Stimulated activated CD4-positive, alpha-beta T cell treated with anti-CD3 and anti-CD28 coated beads, Interleukin-2, amount 100 ng/mL, for 4 hours (primary cell): Measurements from ENCODE around the gene LDB2.

Source experiments
- DNase-seq: peaks from one replicate; pipeline ENCODE4 v3.0.0-alpha.2; 2020; ENCODE audit warnings: low read depth

Gene LDB2

DNA sequence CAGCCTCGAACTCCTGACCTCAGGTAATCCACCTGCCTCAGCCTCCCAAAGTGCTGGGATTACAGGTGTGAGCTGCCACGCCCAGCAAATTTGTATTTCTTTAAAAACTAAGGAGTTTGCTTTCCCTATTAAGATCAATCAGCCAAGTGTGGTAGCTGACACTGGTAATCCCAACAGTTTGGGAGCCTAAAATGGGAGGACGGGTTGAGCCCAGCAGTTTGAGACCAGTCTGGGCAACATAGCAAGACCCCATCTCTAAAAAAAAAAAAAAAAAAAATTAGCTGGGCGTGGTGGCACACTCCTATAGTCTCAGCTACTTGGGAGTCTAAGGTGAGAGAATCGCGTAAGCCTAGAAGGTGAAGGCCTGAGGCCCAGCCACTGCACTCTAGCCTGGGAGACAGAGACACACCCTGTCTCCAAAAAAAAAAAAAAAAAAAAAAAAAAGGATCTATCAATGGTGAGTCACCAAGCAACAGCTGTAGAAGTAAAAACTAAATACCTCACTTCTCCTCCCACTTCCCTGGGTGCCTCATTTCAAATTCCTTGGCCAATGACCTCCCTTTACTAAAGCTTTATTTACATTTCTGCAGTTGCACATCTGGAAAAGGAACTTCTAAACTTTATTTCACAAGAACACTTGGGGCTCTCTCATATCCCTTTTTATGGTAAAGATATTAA, 54.5 kb downstream of the LDB2 start:
- no peak for DNase-seq

- DNase-seq: no peak
Measured at GRCh38 chr4:16838226-16838875, 60.1 kb downstream of the LDB2 start.

DNA sequence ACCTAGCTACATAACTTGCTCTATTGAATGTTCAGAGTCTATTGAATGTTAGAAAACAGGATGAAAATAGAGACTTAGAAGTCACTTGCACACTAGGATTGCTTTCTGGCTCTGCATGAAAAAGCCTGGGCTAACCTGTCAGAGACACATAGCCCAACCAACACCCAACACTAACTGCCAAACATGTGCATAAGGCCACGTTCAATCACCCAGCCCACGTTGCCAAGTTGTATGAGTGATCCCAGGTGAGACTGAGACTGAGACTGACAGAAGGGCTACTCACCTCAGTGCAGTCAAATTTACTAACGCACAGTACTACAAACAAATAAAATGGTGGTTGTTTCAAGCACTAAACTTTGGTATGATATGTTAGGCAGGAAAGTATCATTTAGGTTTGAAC, 61.0 kb downstream of the LDB2 start:
- DNase-seq: no peak

DNA sequence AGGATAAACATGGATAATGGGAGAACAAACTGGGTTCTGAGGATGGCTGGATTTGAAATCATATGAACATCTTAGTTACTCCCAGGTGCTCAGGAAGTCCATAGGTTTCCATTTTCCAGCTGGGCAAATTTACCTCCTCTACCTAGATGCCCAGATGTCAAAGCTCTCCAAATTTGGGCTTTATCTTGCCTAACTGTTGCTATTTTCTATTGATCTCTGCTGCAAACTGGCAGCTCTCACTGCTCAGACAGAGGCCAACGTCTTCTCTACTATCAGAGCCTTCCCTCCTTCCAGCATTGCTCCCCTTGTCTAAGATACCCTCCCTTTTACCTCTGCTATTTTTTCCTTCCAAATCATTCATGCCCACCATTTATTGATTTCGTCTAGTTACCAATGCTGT, 62.1 kb downstream of the LDB2 start:
- no peak for DNase-seq

GRCh38 chr4:16835597-16836247, 62.7 kb downstream of the LDB2 start:
- DNase-seq: no peak

DNA sequence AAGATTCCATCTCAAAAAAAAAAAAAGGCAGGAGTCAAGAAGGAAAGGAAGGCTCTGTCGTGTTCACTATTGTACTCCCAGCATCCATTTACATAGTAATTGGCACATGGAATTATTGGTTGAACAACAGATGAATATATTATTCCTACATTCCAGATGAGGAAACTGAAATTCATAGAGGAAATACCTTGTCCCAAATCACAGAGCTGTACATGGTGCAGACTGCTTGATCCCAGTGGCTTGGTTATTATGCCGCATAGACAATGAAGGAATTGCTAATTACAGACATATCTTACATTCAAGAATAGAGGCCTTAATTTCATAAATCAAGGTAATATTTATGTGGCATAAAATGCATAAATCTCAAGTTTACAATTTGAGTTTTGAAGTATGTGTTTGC, 63.6 kb downstream of the LDB2 start:
- no peak for DNase-seq

GRCh38 chr4:16833722-16834121, 64.7 kb downstream of the LDB2 start:
- DNase-seq: no peak

DNA sequence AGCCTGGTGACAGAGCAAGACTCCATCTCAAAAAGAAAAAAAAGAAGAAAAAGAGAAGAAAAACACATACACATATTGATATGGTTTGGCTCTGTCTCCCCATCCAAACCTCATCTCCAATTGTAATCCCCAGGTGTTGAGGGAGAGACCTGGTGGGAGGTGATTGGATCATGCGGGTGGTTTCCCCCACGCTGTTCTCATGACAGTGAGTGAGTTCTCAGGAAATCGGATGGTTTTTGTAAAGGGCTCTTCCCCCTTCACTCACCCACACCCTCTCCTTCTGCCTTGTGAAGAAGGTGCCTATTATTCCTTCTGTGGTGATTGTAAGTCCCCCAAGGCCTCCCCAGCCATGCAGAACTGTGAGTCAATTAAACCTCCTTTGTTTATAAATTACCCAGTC, 68.4 kb downstream of the LDB2 start:
- no peak for DNase-seq

DNA sequence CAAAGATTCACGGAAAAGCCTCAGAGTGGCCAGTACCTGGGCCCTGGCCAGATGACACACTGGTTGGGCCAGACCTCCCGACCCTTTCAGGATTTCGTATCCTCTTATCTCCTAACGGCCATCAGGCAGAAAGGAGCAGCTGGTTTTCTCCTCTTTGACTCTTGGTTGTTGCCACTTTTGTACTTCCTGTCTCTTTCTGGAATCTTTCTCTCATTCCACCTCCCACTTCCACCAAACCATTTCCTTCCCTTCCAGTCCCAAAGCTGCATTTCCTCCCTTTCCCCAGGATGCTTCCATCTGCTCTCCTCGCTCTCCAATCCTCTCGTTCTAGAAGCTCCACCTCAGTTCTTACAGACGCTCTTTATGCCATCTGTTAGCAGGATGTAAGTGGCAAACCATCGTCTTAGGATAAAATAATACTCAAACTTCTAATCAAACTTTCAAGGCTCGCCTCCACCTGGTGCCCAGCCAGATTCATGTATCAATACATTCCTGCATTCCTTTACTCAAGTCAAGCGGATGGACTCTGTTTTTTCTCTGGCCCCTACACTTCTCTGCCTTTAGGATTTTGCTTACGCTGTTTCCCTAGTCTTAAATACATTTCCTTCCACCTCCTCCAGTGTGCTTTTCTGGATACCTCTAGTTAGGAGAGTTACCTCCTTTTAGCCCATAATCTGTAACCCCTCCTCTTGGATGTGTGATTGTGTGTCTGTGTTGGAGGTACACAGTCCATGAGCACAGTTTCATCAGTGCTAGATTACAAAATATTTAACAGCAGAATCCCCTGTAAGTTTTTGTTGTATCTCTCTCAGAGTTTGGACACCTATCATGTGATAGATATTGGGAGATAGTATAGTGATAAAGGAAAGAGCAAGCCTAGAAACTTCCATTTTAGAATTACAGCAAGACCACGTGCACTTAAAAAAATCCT, 70.4 kb downstream of the LDB2 start:
- no peak for DNase-seq

- DNase-seq: no peak
Measured at GRCh38 chr4:16827045-16827444, 71.4 kb downstream of the LDB2 start.

DNA sequence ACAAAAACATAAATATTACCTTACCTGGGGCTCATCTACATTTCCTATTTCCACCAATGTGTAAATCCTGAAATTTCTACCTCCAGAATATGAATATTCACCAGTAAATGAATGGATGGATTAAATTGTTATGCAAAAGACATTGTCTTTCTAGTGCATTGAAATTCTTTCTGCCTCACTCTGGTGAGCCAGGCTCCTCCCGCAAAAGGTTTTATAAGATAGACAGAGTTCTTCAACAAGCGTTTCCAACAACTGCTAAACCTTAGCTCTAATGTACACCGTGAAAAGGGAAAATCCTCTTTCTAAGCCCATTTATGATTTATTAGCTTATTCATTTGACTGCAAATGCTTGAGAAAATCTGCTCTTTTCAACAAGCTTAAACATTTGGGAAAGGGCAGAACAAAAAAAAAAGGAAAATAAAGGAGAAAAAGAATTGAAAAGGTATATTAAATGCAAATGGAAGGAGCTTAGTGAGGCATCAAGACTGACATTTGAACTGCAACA, 72.0 kb downstream of the LDB2 start:
- no peak for DNase-seq

DNA sequence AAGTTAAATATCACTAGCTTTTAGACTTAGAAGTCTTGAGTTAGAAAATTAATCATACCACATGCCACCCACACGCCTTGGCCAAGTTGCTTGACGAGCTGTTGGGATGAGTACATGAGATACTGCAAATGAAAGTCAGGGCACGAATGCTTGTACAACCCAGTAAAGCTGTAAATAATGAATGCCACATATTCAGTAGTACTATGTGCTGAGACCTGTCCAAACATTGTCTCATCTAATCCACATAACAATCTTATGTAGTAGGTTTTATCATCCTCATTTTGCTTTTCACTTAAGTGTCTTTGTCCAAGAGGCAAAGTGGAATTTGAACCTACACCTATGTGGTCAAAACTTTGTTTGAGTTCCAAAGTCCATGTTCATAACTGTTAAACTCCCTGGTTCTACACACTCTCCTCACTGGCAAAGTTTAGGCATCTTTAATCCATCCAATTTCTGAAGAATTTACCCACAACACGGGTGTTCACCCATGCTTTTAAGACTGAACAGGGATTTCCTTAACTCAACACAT, 74.1 kb downstream of the LDB2 start:
- DNase-seq: no peak

- no peak for DNase-seq
Measured at GRCh38 chr4:16820329-16820728, 78.1 kb downstream of the LDB2 start.

DNA sequence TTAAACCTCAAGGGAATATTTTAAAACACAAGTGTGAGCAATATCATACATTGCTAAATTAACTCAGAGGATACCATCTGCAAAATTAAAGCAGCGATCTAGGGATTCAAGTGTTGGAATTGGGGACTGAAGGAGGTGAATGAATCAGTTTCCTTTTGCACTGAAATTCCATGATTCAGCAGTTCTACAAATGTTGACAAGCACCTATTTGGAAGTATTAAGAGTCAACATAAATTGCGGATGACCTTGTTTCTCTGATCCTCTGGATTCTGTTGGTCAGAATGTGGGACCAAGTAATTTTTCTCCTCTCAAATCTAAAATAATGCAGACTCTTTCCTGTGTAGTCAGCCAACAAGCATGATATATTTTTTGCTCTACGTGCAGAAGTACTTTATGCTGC, 78.8 kb downstream of the LDB2 start:
- DNase-seq: no peak

- DNase-seq: no peak
Measured at GRCh38 chr4:16818005-16818404, 80.4 kb downstream of the LDB2 start.

DNA sequence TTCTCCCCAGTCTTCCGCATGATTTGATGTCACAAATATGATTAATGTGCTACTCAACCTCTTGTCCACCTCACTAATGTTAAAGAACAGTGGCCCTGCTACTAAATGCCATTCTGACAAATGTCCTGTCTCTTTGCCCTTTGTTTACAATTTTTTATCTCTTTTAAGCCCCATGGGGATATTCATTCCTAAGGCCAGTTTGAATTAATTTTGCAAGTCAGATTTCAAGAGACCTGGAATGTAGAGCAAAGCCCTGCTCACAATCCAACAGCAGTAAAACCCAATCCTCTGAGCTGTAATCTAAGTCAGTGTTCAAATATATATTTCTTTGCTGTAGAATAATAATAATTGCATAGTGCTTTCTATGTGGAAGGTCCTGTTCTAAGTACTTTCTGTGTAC, 81.2 kb downstream of the LDB2 start:
- DNase-seq: no peak

- DNase-seq: no peak
Measured at GRCh38 chr4:16814361-16814760, 84.1 kb downstream of the LDB2 start.

DNA sequence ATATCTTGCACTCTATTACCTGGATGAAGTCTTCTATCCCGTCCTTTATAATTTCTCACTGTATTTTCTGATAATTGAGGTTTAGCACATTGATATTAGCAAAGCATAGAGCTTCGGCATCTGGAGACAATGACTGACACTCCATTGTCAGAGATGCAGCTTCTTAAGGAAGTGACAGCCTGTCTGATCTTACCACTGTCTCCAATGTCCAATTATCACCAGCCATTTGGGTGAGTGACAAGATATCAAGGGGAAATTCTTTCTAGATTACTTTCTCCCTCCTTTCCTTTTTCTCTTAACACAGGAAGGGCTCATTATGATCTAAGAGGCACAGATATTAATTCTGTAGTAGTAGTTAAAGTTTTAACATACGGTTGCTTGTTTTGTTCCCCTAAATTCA, 86.4 kb downstream of the LDB2 start:
- no peak for DNase-seq

DNA sequence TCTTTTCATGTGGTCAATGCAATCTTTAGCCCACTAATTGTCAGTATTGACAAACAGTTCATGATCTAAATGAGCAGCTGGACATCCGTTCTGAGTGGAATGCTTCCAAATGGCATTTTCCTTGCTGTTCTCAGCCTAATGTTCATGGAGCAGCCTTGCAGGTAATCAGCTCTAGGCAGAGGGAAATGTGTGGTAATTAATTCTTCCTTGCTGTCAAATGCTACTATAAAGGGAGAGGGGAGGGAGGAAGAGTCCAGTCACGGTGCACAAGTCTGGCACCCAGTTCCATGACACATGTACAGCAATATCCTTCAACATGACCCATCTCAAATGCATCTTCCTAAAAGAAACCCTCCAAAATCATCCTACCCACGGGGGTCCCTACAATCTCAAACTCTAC, 88.5 kb downstream of the LDB2 start:
- DNase-seq: no peak

DNA sequence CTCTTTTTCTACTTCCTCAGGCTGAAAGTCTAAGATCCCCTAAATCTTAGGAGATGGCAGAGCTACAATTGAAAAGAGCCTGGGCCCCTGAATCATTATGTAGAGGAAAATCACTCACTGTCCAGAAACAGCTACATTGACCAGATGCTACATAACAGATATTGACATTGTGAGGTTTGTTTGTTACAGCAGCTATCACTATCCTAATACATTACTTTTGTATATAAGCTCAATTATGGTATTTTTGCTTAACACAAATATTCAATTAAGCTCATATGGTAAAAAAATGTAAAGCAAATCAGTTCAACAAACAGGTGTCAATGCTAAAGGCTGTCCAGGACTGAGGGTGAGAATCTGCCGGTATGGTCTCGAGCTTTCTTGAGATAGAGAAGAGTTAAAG, 89.4 kb downstream of the LDB2 start:
- no peak for DNase-seq

- DNase-seq: no peak
Measured at GRCh38 chr4:16807355-16807754, 91.1 kb downstream of the LDB2 start.

DNA sequence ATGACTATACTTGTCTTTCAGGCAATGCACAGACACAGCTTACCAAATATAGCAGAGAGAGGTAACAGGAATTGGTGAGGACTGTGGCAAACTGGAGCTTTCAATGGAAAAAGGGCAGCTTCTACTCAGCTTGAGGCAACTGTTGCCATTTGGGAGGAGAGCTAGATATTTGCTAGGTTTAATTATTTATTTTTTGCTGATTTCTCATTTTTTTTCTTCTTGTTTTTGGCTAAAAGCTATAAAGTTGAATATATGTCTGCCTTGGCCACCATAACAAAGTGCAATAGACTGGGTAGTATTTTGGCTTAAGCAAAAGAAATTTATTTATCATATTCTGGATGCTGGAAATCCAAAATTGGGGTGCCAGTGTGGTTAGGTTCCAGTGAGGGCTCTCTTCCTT, 93.9 kb downstream of the LDB2 start:
- DNase-seq: no peak
